ENCODE results near the gene CIBAR2.
A peak's percentile ranks its signal among the peaks of the same experiment; 100 is the strongest.

The CIBAR2 gene

GRCh38 chr16:85079785-85080570, 32.3 kb downstream of the CIBAR2 start:
- DNase-seq = peak; percentile 23

GRCh38 chr16:85078952-85079351, 33.3 kb downstream of the CIBAR2 start:
- DNase-seq = no peak

- DNase-seq = no peak
These were observed 34.0 kb downstream of the CIBAR2 start for GRCh38 chr16:85078226-85078625.

- no peak for DNase-seq
These were observed 34.6 kb downstream of the CIBAR2 start for GRCh38 chr16:85077576-85078125.

GRCh38 chr16:85077039-85077438, 35.2 kb downstream of the CIBAR2 start:
- DNase-seq = no peak

- DNase-seq = no peak
These were observed 36.9 kb downstream of the CIBAR2 start for GRCh38 chr16:85075236-85075924.

GRCh38 chr16:85074225-85074914, 37.9 kb downstream of the CIBAR2 start:
- no peak for DNase-seq

- DNase-seq = no peak
These were observed 39.3 kb downstream of the CIBAR2 start for GRCh38 chr16:85072947-85073346.

GRCh38 chr16:85072076-85072860, 40.0 kb downstream of the CIBAR2 start:
- no peak for DNase-seq

- no peak for DNase-seq
These were observed 43.1 kb downstream of the CIBAR2 start for GRCh38 chr16:85069171-85069570.

GRCh38 chr16:85068746-85069145, 43.5 kb downstream of the CIBAR2 start:
- no peak for DNase-seq

- DNase-seq = no peak
These were observed 44.8 kb downstream of the CIBAR2 start for GRCh38 chr16:85067426-85067825.

- no peak for DNase-seq
These were observed 45.2 kb downstream of the CIBAR2 start for GRCh38 chr16:85067024-85067423.

- no peak for DNase-seq
These were observed 45.9 kb downstream of the CIBAR2 start for GRCh38 chr16:85066346-85066885.

- no peak for DNase-seq
These were observed 47.2 kb downstream of the CIBAR2 start for GRCh38 chr16:85065099-85065498.

GRCh38 chr16:85064186-85064585, 48.1 kb downstream of the CIBAR2 start:
- no peak for DNase-seq

- DNase-seq = no peak
These were observed 49.4 kb downstream of the CIBAR2 start for GRCh38 chr16:85062845-85063244.

GRCh38 chr16:85062323-85062722, 49.9 kb downstream of the CIBAR2 start:
- DNase-seq = no peak

GRCh38 chr16:85061566-85061965, 50.7 kb downstream of the CIBAR2 start:
- DNase-seq = no peak

GRCh38 chr16:85058909-85059308, 53.4 kb downstream of the CIBAR2 start:
- no peak for DNase-seq

- peak; percentile 85 for DNase-seq
These were observed 54.3 kb downstream of the CIBAR2 start for GRCh38 chr16:85057948-85058347.

- DNase-seq = no peak
These were observed 54.9 kb downstream of the CIBAR2 start for GRCh38 chr16:85057212-85057889.
